ENCODE data around the gene PRR12.

- TF ChIP-seq POLR2AphosphoS5 (IDR thresholded peaks at IDR 0.05) (no peak), CTCF (IDR thresholded peaks at IDR 0.05) (no peak), EP300 (IDR thresholded peaks at IDR 0.05) (no peak), POLR2A (IDR thresholded peaks at IDR 0.05) (no peak)
Observed at GRCh38 chr19:49624967-49625910, 34.3 kb downstream of the PRR12 start.

All from upper lobe of left lung (tissue), 4 donors.